ENCODE results near the gene ME3.

- TF ChIP-seq CTCF (IDR thresholded peaks at IDR 0.05): no peak
- TF ChIP-seq POLR2A (IDR thresholded peaks at IDR 0.05): no peak
Measured at GRCh38 chr11:86637988-86638387, 34.4 kb downstream of the ME3 start.
